SH-SY5Y (cell line): ENCODE measurements around the gene TMEM135.

Source experiments
- GATA2 ChIP-seq: IDR thresholded peaks from 2 replicates; pipeline ENCODE4 v1.6.1; 2011; ENCODE audit warnings: mild to moderate bottlenecking, low read depth, low read length
- GATA3 ChIP-seq: IDR thresholded peaks from 2 replicates; pipeline ENCODE4 v1.6.1; 2011; ENCODE audit warnings: low read depth, mild to moderate bottlenecking, low read length, moderate library complexity

GRCh38 chr11:87198266-87198881 lies 160.6 kb downstream of the TMEM135 start:
- no peak for TF ChIP-seq GATA2
- no peak for TF ChIP-seq GATA3
